ENCODE results near the gene IP6K2. TPM values are rescaled to one million over a fixed set of nuclear protein-coding genes. Genes with fewer than 3 reads are reported as not detected.

IP6K2 gene
- total and polyA plus RNA-seq, 2 of the 8 experiments (the other 6 are each of a cell fraction or from before 2014, with no cell fraction given) = 95.8 to 144 TPM

- Histone ChIP-seq H2BK15ac (ENCODE audit: low read length) (peak overlapping the region; percentile 36), H2BK5ac (ENCODE audit: low read depth, low read length) (peak overlapping the region; percentile 22; the same call in 1 of the 2 replicates), H3K14ac (ENCODE audit: insufficient read length) (no peak overlapping the region), H3K27ac (ENCODE audit: low read depth, low read length) (no peak overlapping the region), H3K27me3 (replicated peaks in 1 of 4; ENCODE audit: control insufficient read depth in 3 of 4, extremely low read depth in 1 of 4, insufficient read depth in 3 of 4, low read length in 3 of 4) (no peaks in the 10 kb centered on the region; a peak in 1 of 7 replicates), H2BK12ac (ENCODE audit: low read depth, low read length) (0 out of 2 replicates have a peak overlapping the region, but pooled peaks have one; percentile 1), H3K4me1 (replicated peaks in 1 of 4; ENCODE audit: control insufficient read depth in 3 of 4, insufficient read depth in 4 of 4, low read length in 3 of 4) (peaks cover 0 to 4% (median 0%) of the 10 kb centered on the region in 4 experiments; a peak in 2 of 7 replicates), H2AK5ac (ENCODE audit: low read depth, low read length) (no peak overlapping the region; the same call in 1 of the 2 replicates), H3K23me2 (ENCODE audit: low read depth, low read length) (no peaks in the 10 kb centered on the region), H3K4me2 (ENCODE audit: insufficient read depth in 1 of 2, low read depth in 2 of 2, low read length in 2 of 2) (no peak overlapping the region), H3K23ac (ENCODE audit: insufficient read length) (no peak overlapping the region), H4K8ac (ENCODE audit: extremely low read depth, insufficient read depth, low read length) (peak overlapping the region; percentile 78; the same call in 1 of the 2 replicates), H3K36me3 (ENCODE audit: control insufficient read depth in 2 of 4, insufficient read depth in 4 of 4, low read length in 3 of 4) (no peaks in the 10 kb centered on the region), H3K4ac (replicated peaks; ENCODE audit: insufficient read length, low read depth, low read length) (no peak overlapping the region), H4K20me1 (replicated peaks in 1 of 2; ENCODE audit: control insufficient read depth in 1 of 2, insufficient read depth in 2 of 2, low read length in 2 of 2) (no peaks in the 10 kb centered on the region), H4K91ac (replicated peaks; ENCODE audit: insufficient read length, low read length) (no peak overlapping the region), H3K18ac (ENCODE audit: extremely low read depth, low read length) (no peak overlapping the region), H4K5ac (ENCODE audit: insufficient read length, low read depth, low read length) (no peak overlapping the region), H2BK120ac (replicated peaks; ENCODE audit: low read depth, low read length) (no peak overlapping the region), H3K56ac (replicated peaks; ENCODE audit: insufficient read length, low read depth, low read length) (no peak overlapping the region), H3K79me2 (ENCODE audit: control insufficient read depth in 1 of 2, insufficient read depth in 2 of 2, low read length in 2 of 2) (no peaks in the 10 kb centered on the region), H3K9ac (replicated peaks in 1 of 4; ENCODE audit: extremely low read depth in 1 of 4, low read depth in 3 of 4, low read length in 3 of 4) (no peak overlapping the region), H2AFZ (ENCODE audit: low read length) (peak overlapping the region; percentile 93), H3K79me1 (ENCODE audit: low read depth, low read length) (no peaks in the 10 kb centered on the region), H3K4me3 (ENCODE audit: extremely low read depth in 1 of 4, insufficient read depth in 2 of 4, low read depth in 3 of 4, low read length in 4 of 4) (no peak overlapping the region), H2BK20ac (ENCODE audit: low read length) (no peak overlapping the region), H3K9me3 (ENCODE audit: insufficient read depth in 2 of 2, low read depth in 1 of 2, low read length in 1 of 2) (no peaks in the 10 kb centered on the region)
- FAIRE-seq (peak; percentile 50), DNase-seq (ENCODE audit: low read depth in 1 of 2, low spot score in 2 of 2) (peak; percentile 41 to 87)
- CTCF ChIA-PET (ENCODE audit: partially characterized antibody) = interaction anchor here (0.5 to 6.1 kb wide), 69 partner anchors 9 to 704 kb away, joined by 3 to 75 read pairs (median 5); partner anchors contain the start of genes ARIH2, CELSR3, IP6K2 and SLC25A20
- 40% methylated on average over 15 of the region's 15 CpGs; no CpG with 5 or more reads in 1 of the 2 experiments for WGBS, 2 experiments (ENCODE audit: extremely low coverage in 1 of 2, insufficient coverage in 1 of 2, insufficient read length in 1 of 2, insufficient replicate concordance in 2 of 2, low coverage in 1 of 2, low lambda C conversion rate in 2 of 2, missing lambda C conversion rate in 1 of 2)
- POLR2A ChIA-PET (ENCODE audit: partially characterized antibody) = interaction anchor here (0.7 to 3.6 kb wide), 11 partner anchors 10 to 267 kb away, joined by 3 to 26 read pairs (median 4); partner anchors contain the start of genes ARIH2, IP6K2 and WDR6
- 0 out of 2 replicates have a peak, but pooled peaks have one; percentile 80 for TF ChIP-seq GABPA (IDR thresholded peaks at IDR 0.05; ENCODE audit: borderline replicate concordance, insufficient read depth, low read length)
- TF ChIP-seq, protein P1, sequence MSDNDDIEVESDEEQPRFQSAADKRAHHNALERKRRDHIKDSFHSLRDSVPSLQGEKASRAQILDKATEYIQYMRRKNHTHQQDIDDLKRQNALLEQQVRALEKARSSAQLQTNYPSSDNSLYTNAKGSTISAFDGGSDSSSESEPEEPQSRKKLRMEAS (IDR thresholded peaks at IDR 0.05) = peak; percentile 79
- no peak for TF ChIP-seq POLR2A (IDR thresholded peaks at IDR 0.05; ENCODE audit: control extremely low read depth in 1 of 2, low read depth in 2 of 2, low read length in 2 of 2)
- 0 out of 4 replicates have a peak, but pooled peaks of 1 of the 2 experiments have one; percentile 27 for TF ChIP-seq SIN3A (conservative IDR thresholded peaks at IDR 0.05 in 1 of 2, IDR thresholded peaks at IDR 0.05 in 1 of 2; ENCODE audit: low read depth in 1 of 2, low read length in 2 of 2)
- no peak for TF ChIP-seq TCF12 (IDR thresholded peaks at IDR 0.05; ENCODE audit: low read depth, low read length)
- TF ChIP-seq, protein P2, sequence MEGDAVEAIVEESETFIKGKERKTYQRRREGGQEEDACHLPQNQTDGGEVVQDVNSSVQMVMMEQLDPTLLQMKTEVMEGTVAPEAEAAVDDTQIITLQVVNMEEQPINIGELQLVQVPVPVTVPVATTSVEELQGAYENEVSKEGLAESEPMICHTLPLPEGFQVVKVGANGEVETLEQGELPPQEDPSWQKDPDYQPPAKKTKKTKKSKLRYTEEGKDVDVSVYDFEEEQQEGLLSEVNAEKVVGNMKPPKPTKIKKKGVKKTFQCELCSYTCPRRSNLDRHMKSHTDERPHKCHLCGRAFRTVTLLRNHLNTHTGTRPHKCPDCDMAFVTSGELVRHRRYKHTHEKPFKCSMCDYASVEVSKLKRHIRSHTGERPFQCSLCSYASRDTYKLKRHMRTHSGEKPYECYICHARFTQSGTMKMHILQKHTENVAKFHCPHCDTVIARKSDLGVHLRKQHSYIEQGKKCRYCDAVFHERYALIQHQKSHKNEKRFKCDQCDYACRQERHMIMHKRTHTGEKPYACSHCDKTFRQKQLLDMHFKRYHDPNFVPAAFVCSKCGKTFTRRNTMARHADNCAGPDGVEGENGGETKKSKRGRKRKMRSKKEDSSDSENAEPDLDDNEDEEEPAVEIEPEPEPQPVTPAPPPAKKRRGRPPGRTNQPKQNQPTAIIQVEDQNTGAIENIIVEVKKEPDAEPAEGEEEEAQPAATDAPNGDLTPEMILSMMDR (IDR thresholded peaks at IDR 0.05; ENCODE audit: control extremely low read depth in 1 of 3, insufficient read depth in 1 of 3, low read depth in 1 of 3, low read length in 3 of 3) = peak; percentile 75 to 95 (median 91)
- TF ChIP-seq RAD21 (IDR thresholded peaks at IDR 0.05 in 1 of 2, conservative IDR thresholded peaks at IDR 0.05 in 1 of 2; ENCODE audit: low read depth in 2 of 2, low read length in 2 of 2) = peak; percentile 59 to 70
These were observed 23.2 kb upstream of the IP6K2 start for GRCh38 chr3:48739955-48740823.
